Activated CD8-positive, alpha-beta memory T cell treated with anti-CD3 and anti-CD28 coated beads, Interleukin-2, amount 10 ng/mL, durations not matched to agents 7 days and 5 days (primary cell): ENCODE measurements around the gene ZNF578. TPM values are rescaled to one million over a fixed set of nuclear protein-coding genes. Genes with fewer than 3 reads are reported as not detected.
"Not testable (repeated sequence)": the region's sequence is repeated elsewhere in the genome, so short reads cannot be mapped to it uniquely, and the experiment has no call there.

Experiments used
- ATAC-seq: fragments of 150-1000 bp; cut with Tn5 transposase; one replicate; pipeline ENCODE4 v1.10.0; 2021; ENCODE audit warnings: moderate library complexity
- CTCF ChIA-PET: fragments of 350-600 bp; sonication (Branson Sonifier 250); formaldehyde crosslinking; loops from one replicate; lab custom pipeline; 2021; ENCODE audit warnings: antibody characterized with exemption; lab: Charles Lee
- DNase-seq: peaks from one replicate; pipeline ENCODE4 v3.0.0-alpha.2; 2020
- H3K27ac Mint-ChIP-seq: one replicate; pipeline ENCODE4 v1.8.0; 2021; ENCODE audit warnings: mild to moderate bottlenecking, mixed read lengths
- H3K27me3 Mint-ChIP-seq: one replicate; pipeline ENCODE4 v1.8.0; 2021; ENCODE audit warnings: mixed read lengths
- H3K36me3 Mint-ChIP-seq: one replicate; pipeline ENCODE4 v1.8.0; 2021; ENCODE audit warnings: mild to moderate bottlenecking, mixed read lengths
- H3K4me1 Mint-ChIP-seq: one replicate; pipeline ENCODE4 v1.8.0; 2021; ENCODE audit warnings: mixed read lengths
- H3K4me3 Mint-ChIP-seq: one replicate; pipeline ENCODE4 v1.8.0; 2021; ENCODE audit warnings: mild to moderate bottlenecking, moderate library complexity, mixed read lengths
- H3K9me3 Mint-ChIP-seq: one replicate; pipeline ENCODE4 v1.8.0; 2022; ENCODE audit warnings: low read depth, mixed read lengths
- total RNA-seq, 2 experiments: library from RNA; stranded (reverse); gene quantifications; one replicate each; pipeline ENCODE4 v1.2.3, GENCODE V29; 2021

ZNF578 gene
- total RNA-seq, 2 experiments from 2014 or later, result 1.8 to 1.9 TPM

DNA sequence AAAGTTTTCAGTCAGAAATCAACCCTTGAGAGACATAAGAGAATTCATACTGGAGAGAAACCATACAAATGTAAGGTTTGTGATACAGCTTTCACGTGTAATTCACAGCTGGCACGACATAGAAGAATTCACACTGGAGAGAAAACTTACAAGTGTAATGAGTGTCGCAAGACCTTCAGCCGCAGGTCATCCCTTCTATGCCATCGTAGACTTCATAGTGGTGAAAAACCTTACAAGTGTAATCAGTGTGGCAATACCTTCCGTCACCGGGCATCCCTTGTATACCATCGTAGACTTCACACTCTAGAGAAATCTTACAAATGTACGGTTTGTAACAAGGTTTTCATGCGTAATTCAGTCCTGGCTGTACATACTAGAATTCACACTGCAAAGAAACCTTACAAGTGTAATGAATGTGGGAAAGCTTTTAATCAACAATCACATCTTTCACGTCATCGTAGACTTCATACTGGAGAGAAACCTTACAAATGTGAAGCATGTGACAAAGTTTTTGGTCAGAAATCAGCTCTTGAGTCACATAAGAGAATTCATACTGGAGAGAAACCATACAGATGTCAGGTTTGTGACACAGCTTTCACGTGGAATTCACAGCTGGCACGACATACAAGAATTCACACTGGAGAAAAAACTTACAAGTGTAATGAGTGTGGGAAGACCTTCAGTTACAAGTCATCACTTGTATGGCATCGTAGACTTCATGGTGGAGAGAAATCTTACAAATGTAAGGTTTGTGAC lies 101.0 kb downstream of the ZNF578 start:
- peaks cover 62% of the 10 kb centered on the region for H3K9me3 Mint-ChIP-seq
- DNase-seq (no peak), ATAC-seq (no peak)
- H3K4me3 Mint-ChIP-seq, result no peak overlapping the region
- H3K27ac Mint-ChIP-seq, result no peak overlapping the region
- CTCF ChIA-PET, result no interaction called here
- no peaks in the 10 kb centered on the region for H3K4me1 Mint-ChIP-seq
- peaks cover 86% of the 10 kb centered on the region for H3K36me3 Mint-ChIP-seq
- H3K27me3 Mint-ChIP-seq, result no peaks in the 10 kb centered on the region

DNA sequence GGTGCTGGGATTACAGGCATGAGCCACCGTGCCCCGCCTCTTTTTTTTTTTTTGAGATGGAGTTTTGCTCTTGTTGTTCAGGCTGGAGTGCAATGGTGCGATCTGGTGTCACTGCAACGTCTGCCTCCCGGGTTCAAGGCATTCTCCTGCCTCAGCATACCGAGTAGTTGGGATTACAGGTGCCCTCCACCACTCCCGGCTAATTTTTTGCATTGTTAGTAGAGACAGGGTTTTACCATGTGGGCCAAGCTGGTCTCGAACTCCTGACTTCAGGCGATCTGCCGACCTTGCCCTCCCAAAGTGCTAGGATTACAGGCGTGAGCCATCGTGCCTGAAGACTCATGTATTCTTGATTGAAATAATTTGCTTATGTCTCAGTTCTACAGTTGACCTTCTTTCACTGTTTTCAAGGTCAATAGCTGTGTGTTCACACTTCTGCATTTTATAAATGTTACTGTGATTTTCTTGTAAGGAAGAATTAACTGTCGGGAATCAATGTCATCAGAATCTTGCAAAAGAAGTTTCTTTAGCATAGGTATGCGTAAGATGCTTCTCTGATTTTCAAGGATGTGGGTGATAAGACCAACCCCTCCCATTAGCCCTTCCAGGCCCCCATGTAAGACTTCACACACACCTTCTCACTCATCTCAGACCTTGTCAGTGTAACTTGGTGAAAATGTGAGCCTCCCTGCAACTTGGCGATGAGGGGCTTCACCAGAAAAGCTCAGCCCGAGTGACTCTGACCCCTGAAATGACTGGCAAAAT lies 104.1 kb downstream of the ZNF578 start:
- ATAC-seq (no peak), DNase-seq (no peak)
- Mint-ChIP-seq H3K4me1 (no peaks in the 10 kb centered on the region), H3K4me3 (no peak overlapping the region), H3K27me3 (no peaks in the 10 kb centered on the region), H3K36me3 (peaks cover 85% of the 10 kb centered on the region), H3K9me3 (peaks cover 65% of the 10 kb centered on the region), H3K27ac (no peak overlapping the region)
- CTCF ChIA-PET, result no interaction called here

DNA sequence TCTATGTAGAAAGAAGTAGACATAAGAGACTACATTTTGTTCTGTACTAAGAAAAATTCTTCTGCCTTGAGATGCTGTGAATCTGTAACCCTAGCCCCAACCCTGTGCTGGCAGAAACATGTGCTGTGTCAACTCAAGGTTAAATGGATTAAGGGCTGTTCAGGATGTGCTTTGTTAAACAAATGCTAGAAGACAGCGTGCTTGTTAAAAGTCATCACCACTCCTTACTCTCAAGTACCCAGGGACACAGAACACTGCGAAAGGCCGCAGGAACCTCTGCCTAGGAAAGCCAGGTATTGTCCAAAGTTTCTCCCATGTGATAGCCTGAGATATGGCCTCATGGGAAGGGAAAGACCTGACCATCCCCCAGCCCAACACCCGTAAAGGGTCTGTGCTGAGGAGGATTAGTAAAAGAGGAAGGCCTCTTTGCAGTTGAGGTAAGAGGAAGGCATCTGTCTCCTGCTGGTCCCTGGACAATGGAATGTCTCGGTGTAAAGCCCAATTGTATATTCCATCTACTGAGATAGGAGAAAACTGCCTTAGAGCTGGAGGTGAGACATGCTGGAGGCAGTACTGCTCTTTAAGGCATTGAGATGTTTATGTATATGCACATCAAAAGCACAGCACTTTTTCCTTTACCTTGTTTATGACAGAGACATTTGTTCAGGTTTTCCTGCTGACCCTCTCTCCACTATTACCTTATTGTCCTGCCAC lies 105.5 kb downstream of the ZNF578 start:
- H3K27me3 Mint-ChIP-seq, H3K4me1 Mint-ChIP-seq, ATAC-seq, H3K4me3 Mint-ChIP-seq, H3K27ac Mint-ChIP-seq, CTCF ChIA-PET, DNase-seq: not testable (repeated sequence)
- Mint-ChIP-seq H3K9me3 (peaks cover 59% of the 10 kb centered on the region), H3K36me3 (peaks cover 85% of the 10 kb centered on the region)

GRCh38 chr19:52561611-52562010 lies 108.3 kb downstream of the ZNF578 start:
- H3K27ac Mint-ChIP-seq, DNase-seq, H3K4me1 Mint-ChIP-seq, H3K27me3 Mint-ChIP-seq, CTCF ChIA-PET, ATAC-seq, H3K4me3 Mint-ChIP-seq: not testable (repeated sequence)
- Mint-ChIP-seq H3K9me3 (peaks cover 49% of the 10 kb centered on the region), H3K36me3 (peaks cover 79% of the 10 kb centered on the region)

Other genes with a start within 250 kb of the ZNF578 start
- 10 to 100 TPM; 20.6 to 25.8 TPM for gene ZNF766, start 184.0 kb upstream of the ZNF578 start, total RNA-seq
- gene ZNF480, start 156.4 kb upstream of the ZNF578 start, total RNA-seq, result 10 to 100 TPM; 10.6 to 14.3 TPM
- gene ZNF610, start 117.3 kb upstream of the ZNF578 start, total RNA-seq, result 1 to 10 TPM; 1.4 to 2.0 TPM
- 10 to 100 TPM; 11.9 to 18.8 TPM for gene ZNF880, start 83.6 kb upstream of the ZNF578 start, total RNA-seq
- gene ZNF528, start 55.7 kb upstream of the ZNF578 start, total RNA-seq, result 10 to 100 TPM; 11.7 to 15.0 TPM
- not detected for gene ZNF534, start 24.4 kb upstream of the ZNF578 start, total RNA-seq
- 10 to 100 TPM; 33.9 to 45.1 TPM for gene ZNF808, start 74.1 kb downstream of the ZNF578 start, total RNA-seq
- gene ZNF701, start 116.7 kb downstream of the ZNF578 start, total RNA-seq, result 10 to 100 TPM; 20.4 to 30.6 TPM
- 10 to 100 TPM; 32.0 to 64.2 TPM for gene ZNF83, start 184.8 kb downstream of the ZNF578 start, total RNA-seq